GM10266 (cell line): ENCODE data around the gene ADGRG1.

Experiments
- DNase-seq: peaks from one replicate; pipeline ENCODE4 v3.0.0; 2012; ENCODE audit errors: extremely low spot score
- CTCF ChIP-seq: IDR thresholded peaks from 2 replicates; pipeline ENCODE4 v1.5.1; 2012; ENCODE audit warnings: mild to moderate bottlenecking, low read depth; ENCODE audit not compliant: control insufficient read depth, insufficient read depth; ENCODE audit errors: missing control alignments

The ADGRG1 gene

DNA sequence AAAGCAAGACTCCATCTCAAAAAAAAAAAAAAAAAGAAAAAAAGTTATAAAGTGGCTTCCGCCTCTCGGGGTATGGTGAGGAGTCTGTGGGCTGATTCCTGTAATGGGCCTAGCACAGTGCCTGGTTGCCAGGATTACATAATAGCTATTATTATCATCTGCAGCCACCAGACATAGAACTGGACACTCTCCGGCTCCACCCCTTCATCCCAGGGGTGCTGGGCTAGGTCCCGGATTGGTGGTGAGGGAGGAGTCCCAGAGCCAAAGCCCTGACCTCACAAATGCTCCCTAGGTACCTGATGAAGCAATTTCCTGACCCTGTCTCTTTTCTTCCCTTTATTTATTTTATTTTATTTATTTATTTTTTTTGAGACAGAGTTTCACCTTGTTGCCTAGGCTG is 11.6 kb upstream of the ADGRG1 start:
- no peak for DNase-seq
- no peak for TF ChIP-seq CTCF

DNA sequence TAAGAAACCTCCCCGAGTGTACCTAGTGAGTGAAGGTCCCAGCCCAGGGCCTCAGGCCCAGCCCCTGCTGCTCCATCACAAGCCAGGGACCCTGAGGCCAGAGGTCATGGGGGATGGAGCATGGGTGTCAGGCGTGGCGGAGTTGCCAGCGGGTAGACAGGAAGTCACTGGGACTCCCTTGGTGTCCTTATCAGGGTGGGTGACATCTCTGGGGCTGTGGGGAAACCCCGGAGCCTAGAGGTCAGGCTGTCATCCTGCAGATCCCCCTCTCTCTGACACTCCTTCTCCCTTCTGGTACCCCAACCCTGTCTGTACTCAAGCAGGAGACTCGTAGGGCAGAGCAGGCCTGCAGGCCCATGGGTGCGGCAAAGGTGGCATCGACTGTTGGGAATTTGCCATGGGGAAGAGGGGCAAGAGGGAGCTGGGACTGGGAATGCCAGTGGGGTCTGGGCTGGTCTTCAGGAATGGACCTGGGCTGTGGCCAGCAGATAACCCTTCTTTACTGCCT is 10.8 kb upstream of the ADGRG1 start:
- no peak for TF ChIP-seq CTCF
- DNase-seq, result no peak

- DNase-seq, result no peak
- TF ChIP-seq CTCF, result no peak
Observed at GRCh38 chr16:57618296-57619132, 9.9 kb upstream of the ADGRG1 start.

- no peak for DNase-seq
- no peak for TF ChIP-seq CTCF
Observed at GRCh38 chr16:57619133-57619605, 9.3 kb upstream of the ADGRG1 start.

DNA sequence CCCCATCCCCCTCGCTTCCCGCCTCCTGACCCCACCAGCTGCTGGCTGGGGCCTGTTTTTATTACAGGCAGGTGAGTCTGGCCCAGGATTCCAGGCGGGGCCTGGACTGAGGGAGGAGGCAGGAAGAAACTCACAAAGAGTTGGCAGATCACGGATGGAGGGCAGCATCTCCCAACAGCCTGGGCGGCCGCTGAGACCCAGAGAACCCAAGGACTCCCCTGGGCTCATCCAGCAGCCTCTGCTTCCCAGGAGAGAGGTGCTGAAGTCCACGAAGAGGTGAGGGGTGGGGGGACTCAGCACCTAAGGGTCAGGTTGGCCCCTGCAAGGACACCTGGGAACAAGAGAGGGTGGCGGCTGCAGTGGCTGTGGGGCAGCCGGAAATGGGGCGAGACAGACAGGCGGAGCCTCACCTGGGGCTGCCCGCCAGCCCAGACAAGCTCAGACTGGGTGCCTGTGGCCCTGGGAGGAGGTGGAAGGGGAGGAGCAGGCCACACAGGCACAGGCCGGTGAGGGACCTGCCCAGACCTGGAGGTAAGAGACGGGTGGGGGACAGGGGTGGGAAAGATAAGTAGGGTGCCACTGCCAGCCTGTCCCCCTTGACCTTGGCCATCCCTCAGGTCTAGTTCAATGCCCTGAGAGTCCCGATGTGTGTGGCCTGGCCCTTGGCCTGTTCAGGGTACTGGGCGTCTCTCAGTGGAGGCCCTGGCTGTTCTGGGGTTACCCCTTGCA is 8.7 kb upstream of the ADGRG1 start:
- DNase-seq, result no peak
- no peak for TF ChIP-seq CTCF

DNA sequence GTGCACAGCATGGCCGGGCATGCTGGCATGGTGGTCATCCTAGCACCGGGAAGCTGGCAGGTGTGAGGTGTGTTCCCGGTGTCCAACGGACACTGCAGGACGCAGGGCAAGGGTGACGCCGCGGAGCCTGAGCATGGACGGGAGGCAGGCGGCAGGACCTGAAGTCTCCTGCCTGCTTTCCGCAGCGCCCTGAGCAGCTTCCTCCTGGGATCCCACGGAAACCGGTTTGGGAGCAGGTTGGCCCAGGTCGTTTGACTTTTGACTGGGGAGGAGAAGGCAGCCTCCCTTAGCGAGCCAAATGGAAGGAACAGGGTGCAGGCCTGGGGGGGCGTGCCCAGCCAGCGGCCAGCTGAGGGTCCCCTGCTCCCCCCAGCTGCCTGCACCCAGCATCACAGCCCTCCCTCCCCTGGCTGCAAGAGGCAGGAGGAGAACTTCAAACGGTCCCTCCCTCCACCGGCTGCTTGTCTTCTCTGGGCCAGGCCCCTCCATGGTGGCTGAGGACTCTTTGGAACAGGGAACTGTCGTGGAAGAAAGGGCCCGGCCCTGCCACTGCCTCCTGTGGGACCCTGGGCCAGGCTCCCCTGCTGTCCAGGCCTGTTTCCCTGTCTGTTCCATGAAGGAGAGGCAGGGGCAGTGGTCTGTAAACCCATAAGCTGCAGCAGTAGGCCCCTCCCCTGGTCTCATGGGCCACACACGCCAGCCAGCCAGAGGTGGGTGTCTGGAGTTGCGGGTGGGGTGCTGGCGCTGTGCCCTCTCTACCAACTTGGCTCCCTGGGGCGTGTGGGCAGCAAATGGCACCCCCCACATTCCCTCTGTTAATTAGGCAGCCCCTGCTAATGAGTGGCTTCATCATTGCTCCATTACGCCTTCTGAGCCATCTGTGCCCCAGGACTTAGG is 7.8 kb upstream of the ADGRG1 start:
- DNase-seq, result no peak
- TF ChIP-seq CTCF, result no peak
